Measurements from ENCODE around the gene CT47A7. TPM values are rescaled to one million over a fixed set of nuclear protein-coding genes. Genes with fewer than 3 reads are reported as not detected.
"Not testable (repeated sequence)": the region's sequence is repeated elsewhere in the genome, so short reads cannot be mapped to it uniquely, and the experiment has no call there.

Gene CT47A7
- not detected for total RNA-seq

DNA sequence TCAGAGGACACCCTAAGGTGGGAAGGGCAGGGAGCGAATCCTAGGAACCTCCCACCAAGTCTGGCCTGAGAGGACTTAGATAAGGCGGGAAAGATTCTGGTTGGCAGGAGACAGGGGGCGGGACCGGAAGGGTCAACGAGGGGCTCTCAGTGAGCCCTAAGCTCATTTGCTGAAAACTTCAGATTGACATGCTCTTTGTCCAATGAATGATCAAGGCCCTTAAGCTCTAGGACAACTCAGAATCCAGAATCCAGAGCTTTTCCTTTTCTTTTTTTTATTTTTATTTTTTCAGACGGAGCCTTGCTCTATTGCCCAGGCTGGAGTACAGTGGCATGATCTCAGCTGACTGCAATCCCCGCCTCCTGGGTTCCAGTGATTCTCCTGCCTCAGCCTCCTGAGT is at the start of gene CT47A7:
TSS of gene CT47A7 (minus strand) at position 101 of the 400 bp plus-strand sequence. CDS start 255 bp downstream, outside the sequence.
- POLR2A ChIA-PET; intact Hi-C loops (cut with DNase I, micrococcal nuclease); H3K4me1 Mint-ChIP-seq; ATAC-seq; H3K36me3 Mint-ChIP-seq (ENCODE audit: low read depth); H3K27ac Mint-ChIP-seq; H3K27me3 Mint-ChIP-seq; CTCF ChIA-PET; DNase-seq; H3K9me3 Mint-ChIP-seq (ENCODE audit: low read depth); H3K4me3 Mint-ChIP-seq: not testable (repeated sequence)

DNA sequence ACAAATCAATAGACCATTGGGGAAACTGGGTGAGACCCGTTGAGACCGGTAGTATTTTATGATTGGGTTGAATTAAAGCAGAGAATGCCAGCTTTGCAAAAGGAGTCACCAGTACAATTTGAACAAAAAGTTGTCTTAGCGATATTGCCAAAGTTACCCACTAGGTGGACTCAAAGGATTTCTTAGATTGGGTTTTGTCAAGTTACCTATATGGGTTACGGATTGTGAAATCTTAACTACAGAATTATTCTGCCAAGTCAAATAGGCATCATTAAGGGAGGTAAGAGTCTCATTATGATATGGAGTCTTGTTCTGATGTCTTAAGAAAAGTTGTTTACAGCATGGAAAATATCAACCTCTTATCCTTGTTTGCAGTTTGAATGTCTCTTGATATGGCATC is 44.2 kb upstream of the CT47A7 start:
- ChIA-PET POLR2A (no interaction called here), CTCF (interaction anchor here (0.9 to 1.2 kb wide), 2 partner anchors 14 to 210 kb away, joined by 3 read pairs; no protein-coding TSS in a partner anchor)
- DNase-seq (no peak), ATAC-seq (peak; percentile 33)
- H3K36me3 Mint-ChIP-seq (ENCODE audit: low read depth), result no peaks in the 10 kb centered on the region
- no peaks in the 10 kb centered on the region for H3K9me3 Mint-ChIP-seq (ENCODE audit: low read depth)
- peaks cover 2% of the 10 kb centered on the region for H3K4me1 Mint-ChIP-seq
- intact Hi-C loops (cut with DNase I, micrococcal nuclease), result loop anchor here in 1 of 2 experiments (1.0 kb wide), 1 partner anchor 579 kb away; no protein-coding TSS in a partner anchor
- H3K27me3 Mint-ChIP-seq, result no peaks in the 10 kb centered on the region
- H3K4me3 Mint-ChIP-seq, result no peak overlapping the region
- H3K27ac Mint-ChIP-seq, result no peak overlapping the region

DNA sequence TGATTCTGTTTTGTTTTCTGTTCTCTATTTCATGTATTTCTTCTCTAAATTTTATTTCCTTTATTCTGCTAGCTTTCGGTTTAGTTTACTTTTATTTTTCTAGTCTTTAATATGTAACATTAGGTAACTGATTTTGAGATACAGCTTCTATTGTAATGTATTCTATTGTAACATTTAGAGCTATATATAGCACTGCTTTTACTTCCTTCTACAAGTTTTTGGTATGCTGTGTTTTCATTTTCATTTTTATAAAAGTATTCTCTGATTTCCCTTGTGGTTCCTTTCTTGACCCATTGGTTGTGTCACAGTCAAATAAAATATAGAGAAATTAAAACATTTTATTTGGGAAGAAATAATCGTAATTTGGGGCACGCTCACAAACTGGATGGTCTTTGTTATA is 43.0 kb upstream of the CT47A7 start:
- CTCF ChIA-PET, result interaction anchor here (0.7 kb wide), 1 partner anchor 202 kb away, joined by 3 read pairs; no protein-coding TSS in a partner anchor
- intact Hi-C loops (cut with DNase I, micrococcal nuclease), result no loop called here
- Mint-ChIP-seq H3K36me3 (ENCODE audit: low read depth) (no peaks in the 10 kb centered on the region), H3K9me3 (ENCODE audit: low read depth) (no peaks in the 10 kb centered on the region), H3K27ac (no peak overlapping the region), H3K27me3 (no peaks in the 10 kb centered on the region), H3K4me1 (peaks cover 2% of the 10 kb centered on the region), H3K4me3 (no peak overlapping the region)
- POLR2A ChIA-PET, result no interaction called here
- ATAC-seq (no peak), DNase-seq (no peak)

DNA sequence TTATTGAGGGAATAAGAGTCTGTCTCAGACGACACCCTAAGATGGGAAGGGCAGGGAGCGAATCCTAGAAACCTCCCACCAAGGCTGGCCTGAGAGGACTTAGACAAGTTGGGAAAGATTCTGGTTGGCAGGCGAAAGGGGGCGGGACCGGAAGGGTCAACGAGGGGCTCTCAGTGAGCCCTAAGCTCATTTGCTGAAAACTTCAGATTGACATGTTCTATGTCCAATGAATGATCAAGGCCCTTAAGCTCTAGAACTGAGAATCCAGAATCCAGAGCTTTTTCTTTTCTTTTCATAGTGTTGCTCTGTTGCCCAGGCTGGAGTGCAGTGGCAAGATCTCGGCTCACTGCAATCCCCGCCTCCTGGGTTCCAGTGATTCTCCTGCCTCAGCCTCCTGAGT is 29.3 kb upstream of the CT47A7 start, which contains the start of gene CT47A1:
TSS of gene CT47A1 (minus strand) at position 101 of the 400 bp plus-strand sequence. CDS start 231 bp downstream, outside the sequence.
- H3K9me3 Mint-ChIP-seq (ENCODE audit: low read depth); H3K4me3 Mint-ChIP-seq; H3K4me1 Mint-ChIP-seq; intact Hi-C loops (cut with DNase I, micrococcal nuclease); DNase-seq; POLR2A ChIA-PET; H3K36me3 Mint-ChIP-seq (ENCODE audit: low read depth); CTCF ChIA-PET; ATAC-seq; H3K27ac Mint-ChIP-seq; H3K27me3 Mint-ChIP-seq: not testable (repeated sequence)

Other genes starting within 250 kb of the CT47A7 start
- not detected for gene CT47B1, start 80.7 kb downstream of the CT47A7 start, total RNA-seq
- gene CT47A11, start 19.4 kb downstream of the CT47A7 start, total RNA-seq, result not detected
- gene CT47A10, start 14.6 kb downstream of the CT47A7 start, total RNA-seq, result not detected
- gene CT47A9, start 9.7 kb downstream of the CT47A7 start, total RNA-seq, result not detected
- not detected for gene CT47A8, start 4.9 kb downstream of the CT47A7 start, total RNA-seq
- gene CT47A6, start 4.9 kb upstream of the CT47A7 start, total RNA-seq, result not detected
- gene CT47A5, start 9.7 kb upstream of the CT47A7 start, total RNA-seq, result not detected
- not detected for gene CT47A4, start 14.6 kb upstream of the CT47A7 start, total RNA-seq
- not detected for gene CT47A3, start 19.5 kb upstream of the CT47A7 start, total RNA-seq
- not detected for gene CT47A2, start 24.3 kb upstream of the CT47A7 start, total RNA-seq
- gene CT47A1, start 29.2 kb upstream of the CT47A7 start, total RNA-seq, result not detected
- under 1 TPM; 0.65 to 0.91 TPM for gene GLUD2, start 91.0 kb upstream of the CT47A7 start, total RNA-seq

All from activated CD4-positive, alpha-beta T cell treated with anti-CD3 and anti-CD28 coated beads for 36 hours (primary cell).